ENCODE data around the gene IGFBP7.
A peak's percentile ranks its signal among the peaks of the same experiment; 100 is the strongest.

Gene IGFBP7

DNA sequence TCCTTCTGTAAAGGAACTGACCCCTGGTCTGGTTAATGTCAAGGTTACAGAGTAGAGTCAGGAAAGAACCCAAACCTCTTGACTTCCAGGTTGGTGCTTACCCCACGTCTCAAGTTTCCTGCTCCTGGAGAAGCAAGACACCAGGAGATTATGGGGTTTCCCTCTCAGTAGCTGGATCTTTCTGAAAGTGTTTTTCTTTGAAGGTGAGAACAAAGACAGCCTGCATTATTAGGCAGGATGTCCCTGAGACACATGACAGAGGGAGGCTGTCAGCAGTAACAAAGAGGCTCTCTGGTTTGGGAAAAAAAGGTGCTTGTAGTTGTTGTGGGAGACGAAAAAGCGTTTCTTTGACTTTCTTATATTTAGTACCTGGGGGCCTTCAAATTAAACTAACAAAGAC lies 44.7 kb upstream of the IGFBP7 start:
- H3K4me3 ChIP-seq (replicated peaks in 1 of 2; ENCODE audit: low read depth in 2 of 2, low read length in 2 of 2) = no peak overlapping the region
- DNase-seq (ENCODE audit: low read depth in 2 of 2) = no peak
- TF ChIP-seq, protein P1, sequence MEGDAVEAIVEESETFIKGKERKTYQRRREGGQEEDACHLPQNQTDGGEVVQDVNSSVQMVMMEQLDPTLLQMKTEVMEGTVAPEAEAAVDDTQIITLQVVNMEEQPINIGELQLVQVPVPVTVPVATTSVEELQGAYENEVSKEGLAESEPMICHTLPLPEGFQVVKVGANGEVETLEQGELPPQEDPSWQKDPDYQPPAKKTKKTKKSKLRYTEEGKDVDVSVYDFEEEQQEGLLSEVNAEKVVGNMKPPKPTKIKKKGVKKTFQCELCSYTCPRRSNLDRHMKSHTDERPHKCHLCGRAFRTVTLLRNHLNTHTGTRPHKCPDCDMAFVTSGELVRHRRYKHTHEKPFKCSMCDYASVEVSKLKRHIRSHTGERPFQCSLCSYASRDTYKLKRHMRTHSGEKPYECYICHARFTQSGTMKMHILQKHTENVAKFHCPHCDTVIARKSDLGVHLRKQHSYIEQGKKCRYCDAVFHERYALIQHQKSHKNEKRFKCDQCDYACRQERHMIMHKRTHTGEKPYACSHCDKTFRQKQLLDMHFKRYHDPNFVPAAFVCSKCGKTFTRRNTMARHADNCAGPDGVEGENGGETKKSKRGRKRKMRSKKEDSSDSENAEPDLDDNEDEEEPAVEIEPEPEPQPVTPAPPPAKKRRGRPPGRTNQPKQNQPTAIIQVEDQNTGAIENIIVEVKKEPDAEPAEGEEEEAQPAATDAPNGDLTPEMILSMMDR (IDR thresholded peaks at IDR 0.05; ENCODE audit: low read depth, low read length) = no peak

DNA sequence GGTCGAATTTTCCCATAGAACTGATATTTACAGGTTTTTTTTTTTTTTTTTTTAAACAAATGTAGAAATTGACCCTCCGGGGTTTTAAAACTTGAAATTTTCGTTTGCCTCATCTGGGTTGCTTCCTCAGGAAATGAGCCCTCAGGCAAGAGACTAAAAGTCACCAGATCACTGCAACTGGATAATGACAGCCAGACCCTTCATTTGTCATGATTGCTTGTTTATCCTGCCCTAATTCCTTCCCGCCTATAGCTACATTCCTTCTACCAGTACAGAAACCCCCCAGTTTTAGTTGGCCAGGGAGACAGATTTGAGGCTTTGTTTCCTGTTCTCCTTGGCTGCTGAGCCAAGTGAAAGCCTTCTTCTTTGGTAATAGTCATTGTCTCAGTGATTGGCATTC lies 44.0 kb upstream of the IGFBP7 start:
- DNase-seq (ENCODE audit: low read depth in 2 of 2) = peak; percentile 8 to 26
- TF ChIP-seq, protein P1 (IDR thresholded peaks at IDR 0.05; ENCODE audit: low read depth, low read length) = no peak

DNA sequence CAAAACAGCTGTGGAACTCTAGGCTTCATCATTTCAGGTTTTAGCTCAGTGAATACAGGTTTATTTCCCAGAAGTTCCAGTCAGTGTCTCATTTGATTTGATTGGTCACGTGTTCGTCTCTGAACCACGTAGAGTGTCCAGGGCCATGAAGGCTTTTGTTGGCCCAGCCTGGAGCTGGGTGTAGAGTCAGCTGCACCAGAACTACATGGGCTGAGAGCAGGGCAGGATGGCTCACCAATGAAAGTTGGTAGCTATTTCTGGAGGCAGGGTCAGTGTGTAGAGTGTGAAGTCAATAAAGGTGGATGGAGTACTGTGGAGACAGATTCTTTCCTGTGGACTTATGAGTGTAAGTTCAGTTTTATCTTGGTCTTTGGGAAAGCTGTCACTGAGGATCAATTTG lies 43.0 kb upstream of the IGFBP7 start:
- TF ChIP-seq, protein P1 (IDR thresholded peaks at IDR 0.05; ENCODE audit: low read depth, low read length) = no peak
- DNase-seq (ENCODE audit: low read depth in 2 of 2) = no peak
- no peak overlapping the region for H3K4me3 ChIP-seq (replicated peaks in 1 of 2; ENCODE audit: low read depth in 2 of 2, low read length in 2 of 2)

More for the DNA sequence above, 44.0 kb upstream of the IGFBP7 start:
- H3K4me3 ChIP-seq (replicated peaks in 1 of 2; ENCODE audit: low read depth in 2 of 2, low read length in 2 of 2) = no peak overlapping the region

DNA sequence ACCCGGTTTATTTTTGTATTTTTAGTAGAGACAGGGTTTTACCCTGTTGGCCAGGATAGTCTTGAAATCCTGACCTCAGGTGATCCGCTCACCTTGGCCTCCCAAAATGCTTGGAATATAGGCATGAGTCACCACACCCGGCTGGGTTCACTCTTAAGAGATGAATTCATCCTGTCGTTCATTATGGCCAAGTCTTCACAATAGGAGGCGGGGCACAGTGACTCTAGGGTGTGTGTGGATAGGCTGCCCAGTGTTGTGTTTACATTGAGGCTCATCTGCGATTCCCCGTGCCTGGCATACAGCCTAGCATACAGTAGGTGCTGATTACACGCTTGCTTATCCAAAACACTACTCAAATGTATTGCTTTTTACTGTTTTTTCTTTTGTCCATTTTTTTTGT lies 41.3 kb upstream of the IGFBP7 start:
- TF ChIP-seq, protein P1 (IDR thresholded peaks at IDR 0.05; ENCODE audit: low read depth, low read length) = no peak
- no peak overlapping the region for H3K4me3 ChIP-seq (replicated peaks in 1 of 2; ENCODE audit: low read depth in 2 of 2, low read length in 2 of 2)
- DNase-seq (ENCODE audit: low read depth in 2 of 2) = peak in 1 of 2 donors; percentile 54

DNA sequence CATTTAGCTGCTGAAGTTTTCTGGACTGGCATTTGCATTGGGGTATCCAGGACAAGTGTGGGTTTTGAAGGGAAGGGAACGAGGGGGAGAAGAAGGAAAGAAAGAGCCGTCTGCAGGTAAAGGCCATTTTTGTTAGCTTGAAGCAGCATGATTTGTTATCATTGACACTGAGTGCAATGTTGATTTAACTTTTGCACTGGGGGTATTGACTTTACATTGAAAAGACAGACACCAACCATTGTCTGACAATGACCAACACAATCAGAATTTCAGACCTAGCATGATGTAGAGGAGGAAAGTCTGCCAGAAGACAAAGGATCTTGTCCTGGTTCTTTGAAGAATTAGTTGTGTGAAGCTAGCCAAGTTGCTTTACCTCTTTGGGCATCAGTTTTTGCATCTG lies 39.6 kb upstream of the IGFBP7 start:
- no peak overlapping the region for H3K4me3 ChIP-seq (replicated peaks in 1 of 2; ENCODE audit: low read depth in 2 of 2, low read length in 2 of 2)
- DNase-seq (ENCODE audit: low read depth in 2 of 2) = no peak

DNA sequence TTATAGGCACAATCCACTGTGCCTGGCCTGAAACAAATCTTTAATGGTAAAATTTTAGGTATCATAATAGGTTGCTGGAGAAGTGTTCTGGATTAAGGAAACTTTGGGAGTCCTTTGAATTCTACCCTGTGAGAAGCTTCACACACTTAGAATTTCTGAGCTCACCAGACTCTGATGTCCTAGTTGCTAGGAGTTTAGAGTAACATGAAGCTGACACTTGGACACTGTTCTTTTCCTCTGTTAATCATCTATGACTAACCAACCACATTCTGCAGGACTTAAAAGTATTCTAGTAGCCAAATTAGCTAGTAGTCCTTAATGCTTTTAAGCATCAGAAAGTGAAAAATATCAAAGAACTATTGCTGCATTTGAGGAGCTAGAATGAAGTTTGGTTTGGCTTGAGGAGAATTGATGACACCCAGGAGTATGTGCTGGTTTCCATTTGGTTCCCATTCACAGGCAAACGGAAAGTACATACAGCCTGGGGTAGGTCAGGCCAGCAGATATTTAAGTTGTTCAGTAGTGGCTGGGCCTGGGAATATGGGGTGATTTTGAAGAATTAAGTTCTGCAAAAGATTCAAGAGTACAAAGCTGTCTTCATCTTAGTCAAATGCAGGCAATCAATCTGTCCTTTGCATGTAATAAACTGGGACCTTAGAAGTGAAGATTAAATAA lies 38.8 kb upstream of the IGFBP7 start:
- DNase-seq (ENCODE audit: low read depth in 2 of 2) = peak; percentile 58 to 85
- TF ChIP-seq, protein P1 (IDR thresholded peaks at IDR 0.05; ENCODE audit: low read depth, low read length) = no peak
- no peak overlapping the region for H3K4me3 ChIP-seq (replicated peaks in 1 of 2; ENCODE audit: low read depth in 2 of 2, low read length in 2 of 2)

More for the DNA sequence above, 39.6 kb upstream of the IGFBP7 start:
- TF ChIP-seq, protein P1 (IDR thresholded peaks at IDR 0.05; ENCODE audit: low read depth, low read length) = no peak

DNA sequence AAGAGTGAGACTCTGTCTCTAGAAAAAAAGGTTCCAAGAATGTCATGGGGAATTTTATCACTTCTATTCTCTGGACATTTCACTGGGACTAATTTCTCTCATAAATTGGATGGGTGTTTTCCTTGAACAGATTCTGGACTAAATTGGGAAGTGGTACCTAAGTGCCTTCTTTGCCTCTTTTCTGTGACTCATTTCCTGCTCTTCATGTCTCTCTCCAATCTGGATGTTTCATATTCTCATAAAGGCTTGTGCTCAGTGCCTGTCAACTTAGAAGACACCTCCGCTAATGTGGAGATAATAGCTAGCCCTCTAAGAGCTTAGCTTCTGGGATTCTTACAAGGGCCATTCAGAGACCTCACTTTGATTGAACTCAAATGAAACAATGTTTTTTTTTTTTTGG lies 38.0 kb upstream of the IGFBP7 start:
- TF ChIP-seq, protein P1 (IDR thresholded peaks at IDR 0.05; ENCODE audit: low read depth, low read length) = no peak
- peak in 1 of 2 donors; percentile 33 for DNase-seq (ENCODE audit: low read depth in 2 of 2)
- H3K4me3 ChIP-seq (replicated peaks in 1 of 2; ENCODE audit: low read depth in 2 of 2, low read length in 2 of 2) = no peak overlapping the region
